Left lung (tissue), 10 donors: Measurements from ENCODE around the gene EMILIN3. TPM values are rescaled to one million over a fixed set of nuclear protein-coding genes. Genes with fewer than 3 reads are reported as not detected.

Experiments
- ATAC-seq: fragments of 200-7000 bp; cut with Tn5 transposase; one replicate; pipeline ENCODE4 v1.9.1; 2020; ENCODE audit warnings: moderate library complexity
- DNase-seq, 4 donors: peaks; one replicate each; pipeline ENCODE4 v3.0.0-alpha.2; 2013 to 2020
- H3K27ac ChIP-seq, 2 donors: fragments of 200-600 bp; sonication (generic) in 1 of 2; one replicate each; pipeline versions ENCODE4 v1.5.0 to v1.8.0; 2020 to 2021
- H3K27me3 ChIP-seq, 2 donors: fragments of 200-600 bp; sonication (generic) in 1 of 2; one replicate each; pipeline versions ENCODE4 v1.5.0 to v1.8.0; 2020 to 2021
- H3K36me3 ChIP-seq, 2 donors: fragments of 200-600 bp; sonication (generic) in 1 of 2; one replicate each; pipeline versions ENCODE4 v1.5.0 to v1.8.0; 2020 to 2021
- H3K4me1 ChIP-seq, 2 donors: fragments of 200-600 bp; one replicate each; pipeline ENCODE4 v1.8.0; 2021
- H3K4me3 ChIP-seq, 2 donors: fragments of 200-600 bp; sonication (generic) in 1 of 2; one replicate each; pipeline versions ENCODE4 v1.5.0 to v1.8.0; 2020 to 2021; ENCODE audit warnings: mild to moderate bottlenecking in 1 of 2
- H3K9me3 ChIP-seq, 2 donors: fragments of 200-600 bp; sonication (generic) in 1 of 2; one replicate each; pipeline versions ENCODE4 v1.5.0 to v1.8.0; 2020 to 2021
- CTCF ChIP-seq, 2 donors: fragments of 200-600 bp; sonication (generic) in 1 of 2; IDR thresholded peaks; one replicate each; pipeline versions ENCODE4 v1.5.0 to v1.8.0; 2021; ENCODE audit warnings: antibody characterized with exemption in 2 of 2
- intact Hi-C, 2 donors: fragments of 100-400 bp; cut with DNase I; formaldehyde crosslinking; loops; one replicate each; pipeline versions ENCODE4 v1.11.2 to v1.14.2; 2022
- polyA plus RNA-seq, 6 donors: library from polyadenylated mRNA; unstranded; fragments of 120-200 nt; gene quantifications; one replicate each; pipeline ENCODE4 v1.2.1, GENCODE V29; 2013; ENCODE audit not compliant: insufficient read length in 6 of 6
- total RNA-seq, 2 donors: library from RNA; stranded (reverse); fragmentation: NEBNext Ultra II Directional; extraction: Animal tissue kit (Norgen Biotek cat#: 25700); gene quantifications; one replicate each; pipeline ENCODE4 v1.2.1, GENCODE V29; 2021
- donor health status: DM: no; HTN: yes; CAD: no.
- donor health status: DM: no; HTN: no; CAD: no.

EMILIN3 gene
- total and polyA plus RNA-seq, 8 donors, result 0.08 to 2.5 (median 2.0) TPM

DNA sequence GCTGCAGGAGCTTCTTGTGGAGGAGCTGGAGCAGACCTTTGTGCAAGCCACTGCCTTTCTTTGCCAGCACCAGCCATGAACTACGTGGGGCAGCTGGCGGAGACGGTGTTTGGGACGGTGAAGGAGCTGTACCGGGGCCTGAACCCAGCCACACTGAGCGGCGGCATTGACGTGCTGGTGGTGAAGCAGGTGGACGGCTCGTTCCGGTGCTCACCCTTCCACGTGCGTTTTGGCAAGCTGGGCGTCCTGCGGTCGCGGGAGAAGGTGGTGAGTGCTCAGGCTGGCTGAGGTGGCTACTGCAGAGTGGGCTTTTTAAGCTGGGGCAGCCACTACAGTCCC, 20.9 kb downstream of the EMILIN3 start:
- Histone ChIP-seq H3K27me3 (no peaks in the 10 kb centered on the region), H3K27ac (no peak overlapping the region), H3K36me3 (peaks cover 0 to 12% of the 10 kb centered on the region in 2 donors), H3K4me1 (peaks cover 0 to 2% of the 10 kb centered on the region in 2 donors), H3K4me3 (no peak overlapping the region), H3K9me3 (no peaks in the 10 kb centered on the region)
- TF ChIP-seq CTCF (IDR thresholded peaks at IDR 0.05), result no peak
- ATAC-seq, result no peak
- DNase-seq, result no peak
- intact Hi-C loops, result no loop called here

GRCh38 chr20:41344938-41345728, 21.5 kb downstream of the EMILIN3 start:
- ATAC-seq, result no peak
- Histone ChIP-seq H3K27me3 (no peaks in the 10 kb centered on the region), H3K4me3 (no peak overlapping the region), H3K36me3 (peaks cover 0 to 12% of the 10 kb centered on the region in 2 donors), H3K27ac (no peak overlapping the region), H3K4me1 (peaks cover 0 to 7% of the 10 kb centered on the region in 2 donors), H3K9me3 (no peaks in the 10 kb centered on the region)
- DNase-seq, result peak in 1 of 4 donors; percentile 33
- intact Hi-C loops, result no loop called here
- TF ChIP-seq CTCF (IDR thresholded peaks at IDR 0.05), result no peak

GRCh38 chr20:41344477-41344876, 22.1 kb downstream of the EMILIN3 start:
- intact Hi-C loops, result no loop called here
- Histone ChIP-seq H3K4me1 (peaks cover 0 to 13% of the 10 kb centered on the region in 2 donors), H3K9me3 (no peaks in the 10 kb centered on the region), H3K27ac (no peak overlapping the region), H3K36me3 (peaks cover 0 to 7% of the 10 kb centered on the region in 2 donors), H3K27me3 (peaks cover 0 to 5% of the 10 kb centered on the region in 2 donors), H3K4me3 (no peak overlapping the region)
- ATAC-seq, result no peak
- no peak for DNase-seq
- TF ChIP-seq CTCF (IDR thresholded peaks at IDR 0.05), result no peak

- DNase-seq (no peak), ATAC-seq (no peak)
- TF ChIP-seq CTCF (IDR thresholded peaks at IDR 0.05), result no peak
- Histone ChIP-seq H3K4me1 (peaks cover 0 to 14% of the 10 kb centered on the region in 2 donors), H3K27ac (no peak overlapping the region), H3K27me3 (peaks cover 0 to 11% of the 10 kb centered on the region in 2 donors), H3K4me3 (no peak overlapping the region), H3K9me3 (no peaks in the 10 kb centered on the region), H3K36me3 (no peaks in the 10 kb centered on the region)
- intact Hi-C loops, result no loop called here
Measured at GRCh38 chr20:41342474-41343464, 23.8 kb downstream of the EMILIN3 start.
